Mesendoderm (in vitro differentiated cells): ENCODE data around the gene TMEM89.

Experiments used
- DNase-seq: peaks from one replicate; pipeline ENCODE4 v3.0.0; 2013
- H2AK5ac ChIP-seq: 2 replicates; pipeline ENCODE4 v1.6.1; 2013; ENCODE audit warnings: low read length, inconsistent platforms
- H2BK120ac ChIP-seq: 2 replicates; pipeline ENCODE4 v1.6.1; 2013; ENCODE audit warnings: low read depth, mild to moderate bottlenecking, low read length, moderate library complexity, mixed read lengths
- H2BK15ac ChIP-seq: replicated peaks from 2 replicates; pipeline ENCODE4 v1.6.1; 2013; ENCODE audit warnings: low read depth, mild to moderate bottlenecking, moderate library complexity
- H2BK5ac ChIP-seq: 2 replicates; pipeline ENCODE4 v1.6.1; 2013; ENCODE audit warnings: low read length, inconsistent platforms
- H3K18ac ChIP-seq: 2 replicates; pipeline ENCODE4 v1.6.1; 2013; ENCODE audit warnings: mild to moderate bottlenecking, low read length, mixed read lengths
- H3K23ac ChIP-seq: one replicate; pipeline ENCODE4 v1.6.1; 2013; ENCODE audit warnings: low read length
- H3K27ac ChIP-seq: 2 replicates; pipeline ENCODE4 v1.5.1; 2013; ENCODE audit warnings: low read depth, mild to moderate bottlenecking, inconsistent platforms, low read length, moderate library complexity
- H3K27me3 ChIP-seq: 2 replicates; pipeline ENCODE4 v1.6.1; 2013; ENCODE audit warnings: low read length, control low read depth, mild to moderate bottlenecking, inconsistent platforms; ENCODE audit not compliant: insufficient read depth, poor library complexity
- H3K36me3 ChIP-seq: 2 replicates; pipeline ENCODE4 v1.6.1; 2013; ENCODE audit warnings: low read length, inconsistent platforms; ENCODE audit not compliant: control insufficient read depth, insufficient read depth
- H3K4ac ChIP-seq: one replicate; pipeline ENCODE4 v1.6.1; 2013; ENCODE audit warnings: low read depth, mild to moderate bottlenecking, low read length, moderate library complexity
- H3K4me1 ChIP-seq: 2 replicates; pipeline ENCODE4 v1.6.1; 2013; ENCODE audit warnings: low read depth, low read length, inconsistent platforms; ENCODE audit not compliant: control insufficient read depth
- H3K4me2 ChIP-seq: 2 replicates; pipeline ENCODE4 v1.6.1; 2013; ENCODE audit warnings: low read length
- H3K4me3 ChIP-seq: 2 replicates; pipeline ENCODE4 v1.5.1; 2013; ENCODE audit warnings: mild to moderate bottlenecking, low read length
- H3K56ac ChIP-seq: one replicate; pipeline ENCODE4 v1.6.1; 2013; ENCODE audit warnings: low read length
- H3K79me1 ChIP-seq: 2 replicates; pipeline ENCODE4 v1.6.1; 2013; ENCODE audit warnings: low read length, inconsistent platforms
- H3K79me2 ChIP-seq: 2 replicates; pipeline ENCODE4 v1.6.1; 2013; ENCODE audit warnings: mild to moderate bottlenecking, low read length; ENCODE audit not compliant: control insufficient read depth, insufficient read depth
- H3K9ac ChIP-seq: 2 replicates; pipeline ENCODE4 v1.6.1; 2013; ENCODE audit warnings: low read length, inconsistent platforms
- H4K5ac ChIP-seq: one replicate; pipeline ENCODE4 v1.6.1; 2013; ENCODE audit warnings: low read length
- H4K8ac ChIP-seq: one replicate; pipeline ENCODE4 v1.6.1; 2013; ENCODE audit warnings: low read depth, mild to moderate bottlenecking, control low read depth, low read length, moderate library complexity
- WGBS: extraction: QIAGEN DNeasy Blood & Tissue Kit; methylation state at CpG from one replicate; pipeline ENCODE4 v1.1.7; 2013; ENCODE audit warnings: low lambda C conversion rate, missing lambda C conversion rate; ENCODE audit not compliant: insufficient coverage; ENCODE audit errors: extremely low coverage; 5-methylcytosine and 5-hydroxymethylcytosine counted together

The TMEM89 gene

DNA sequence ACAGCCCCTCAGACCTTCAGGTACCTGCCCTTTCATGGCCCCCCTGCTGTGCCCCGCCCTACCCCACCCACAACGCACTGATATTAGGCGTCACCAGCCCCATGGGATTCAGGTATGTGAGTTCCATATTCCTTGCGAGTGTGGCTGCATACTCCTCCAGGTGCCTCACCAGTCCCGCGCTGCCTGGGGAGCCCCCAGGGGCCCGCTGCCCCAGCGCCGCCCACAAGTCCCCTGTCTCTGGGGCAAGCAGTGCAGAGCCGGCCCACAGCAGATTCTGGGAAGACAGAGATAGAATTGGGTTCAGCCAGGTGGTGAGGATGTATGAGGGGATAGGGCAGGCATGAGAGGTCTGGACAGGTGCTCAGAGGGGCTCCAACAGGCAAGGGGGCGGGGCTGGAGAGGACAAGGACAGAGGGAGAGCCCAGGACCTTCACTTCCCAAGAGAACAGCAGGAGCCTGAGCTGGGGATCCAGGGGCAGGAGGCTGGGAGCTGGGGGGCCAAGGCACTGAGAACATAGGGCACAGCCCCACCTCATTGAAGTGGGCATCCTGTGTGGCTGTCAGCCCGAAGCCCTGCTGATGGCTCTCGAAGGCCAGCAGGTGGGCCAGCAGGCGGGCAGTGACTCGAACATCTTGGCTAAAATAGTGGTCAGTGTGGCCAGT is 26.8 kb upstream of the TMEM89 start:
- Histone ChIP-seq H4K5ac (no peak overlapping the region), H3K9ac (no peak overlapping the region)

DNA sequence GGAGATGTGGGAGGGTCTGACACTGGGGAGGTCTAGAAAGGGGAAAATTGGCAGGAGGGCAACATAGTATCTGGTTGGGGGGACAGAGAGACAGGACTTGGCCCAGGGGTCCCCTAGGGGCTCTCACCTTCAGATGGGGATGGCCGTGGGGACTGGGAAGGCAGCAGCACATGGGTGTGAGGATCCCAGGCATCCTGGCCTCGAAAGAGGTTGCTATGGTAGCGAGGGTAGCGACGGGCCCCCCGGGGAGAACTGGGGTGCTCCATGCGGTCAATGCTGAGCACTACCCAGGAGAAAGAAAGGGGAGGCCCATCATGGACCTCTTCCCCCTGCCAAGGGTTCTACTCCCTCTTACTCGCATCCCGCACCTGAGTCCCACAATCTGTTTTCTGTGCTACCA is 26.1 kb upstream of the TMEM89 start:
- no peak overlapping the region for H3K4me2 ChIP-seq
- H3K4me1 ChIP-seq: no peaks in the 10 kb centered on the region
- H3K4me3 ChIP-seq: no peak overlapping the region
- no peaks in the 10 kb centered on the region for H3K79me2 ChIP-seq
- H3K56ac ChIP-seq: no peak overlapping the region
- no peak overlapping the region for H3K23ac ChIP-seq
- no peak overlapping the region for H3K4ac ChIP-seq
- DNase-seq: no peak
- no peak overlapping the region for H4K5ac ChIP-seq
- WGBS: no CpG with 5 or more reads among the region's 9 CpGs
- H2BK15ac ChIP-seq: no peak overlapping the region
- H3K79me1 ChIP-seq: no peaks in the 10 kb centered on the region
- no peak overlapping the region for H2BK120ac ChIP-seq
- H2AK5ac ChIP-seq: no peak overlapping the region
- H3K18ac ChIP-seq: no peak overlapping the region
- H3K27me3 ChIP-seq: no peaks in the 10 kb centered on the region
- no peak overlapping the region for H4K8ac ChIP-seq
- no peak overlapping the region for H3K27ac ChIP-seq
- H2BK5ac ChIP-seq: no peak overlapping the region
- no peak overlapping the region for H3K9ac ChIP-seq
- H3K36me3 ChIP-seq: no peaks in the 10 kb centered on the region

More for the DNA sequence above, 26.8 kb upstream of the TMEM89 start:
- no peak for DNase-seq
- Histone ChIP-seq H3K79me1 (no peaks in the 10 kb centered on the region), H3K4me2 (no peak overlapping the region), H3K4me3 (no peak overlapping the region), H2BK5ac (no peak overlapping the region), H3K18ac (no peak overlapping the region), H4K8ac (no peak overlapping the region), H2BK120ac (no peak overlapping the region), H3K79me2 (no peaks in the 10 kb centered on the region), H3K23ac (no peak overlapping the region), H3K27ac (no peak overlapping the region), H2AK5ac (no peak overlapping the region), H2BK15ac (no peak overlapping the region), H3K4ac (no peak overlapping the region), H3K36me3 (no peaks in the 10 kb centered on the region), H3K56ac (no peak overlapping the region), H3K27me3 (no peaks in the 10 kb centered on the region), H3K4me1 (no peaks in the 10 kb centered on the region)
- no CpG with 5 or more reads among the region's 15 CpGs for WGBS

DNA sequence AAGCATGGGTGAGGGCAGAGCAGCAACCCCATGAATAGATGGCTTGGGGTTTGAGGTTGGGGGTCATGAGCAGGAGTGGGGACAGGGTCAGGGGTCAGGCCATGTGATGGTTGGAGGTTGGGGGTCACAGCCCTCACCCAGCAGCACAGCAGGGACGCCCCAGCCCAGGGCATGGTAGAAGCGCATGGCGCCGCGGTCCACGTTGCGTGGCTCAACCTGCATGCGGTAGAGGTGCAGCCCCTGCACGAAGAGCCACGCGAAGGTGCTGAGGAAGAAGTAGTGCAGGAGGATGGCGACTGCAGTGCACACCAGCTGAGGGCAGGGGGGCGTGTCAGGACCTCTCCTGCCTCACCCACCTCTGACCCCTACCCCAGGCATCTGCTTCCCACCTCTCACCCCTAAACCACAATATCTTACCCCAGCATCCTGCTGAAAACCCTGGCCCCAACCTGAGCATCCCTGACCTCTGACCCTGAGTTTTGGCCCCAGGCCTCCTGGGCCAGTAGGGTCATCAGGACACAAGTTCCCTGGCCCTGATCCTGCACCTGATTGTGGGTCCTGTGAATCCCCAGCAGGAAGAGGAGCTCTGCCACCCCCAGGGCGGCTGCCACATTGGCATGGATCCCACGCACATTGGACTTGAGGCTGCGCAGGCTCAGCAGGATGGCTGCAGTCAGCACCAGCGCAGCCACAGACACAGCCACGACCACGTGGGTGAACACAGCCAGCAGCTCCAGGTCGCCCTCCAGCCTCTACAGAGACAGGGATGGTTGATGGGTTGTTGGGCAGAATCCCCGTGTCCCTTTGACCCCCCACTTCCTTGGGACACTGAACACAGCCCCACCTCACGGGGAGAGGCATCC is 23.6 kb upstream of the TMEM89 start:
- no peak overlapping the region for H3K4me3 ChIP-seq
- H3K4me2 ChIP-seq: no peak overlapping the region
- H3K79me2 ChIP-seq: no peaks in the 10 kb centered on the region
- no peak overlapping the region for H4K8ac ChIP-seq
- no peak overlapping the region for H3K23ac ChIP-seq
- H3K4ac ChIP-seq: no peak overlapping the region
- H2BK5ac ChIP-seq: no peak overlapping the region
- H2BK15ac ChIP-seq: no peak overlapping the region
- no peak overlapping the region for H2AK5ac ChIP-seq
- H3K4me1 ChIP-seq: no peaks in the 10 kb centered on the region
- H2BK120ac ChIP-seq: no peak overlapping the region
- no CpG with 5 or more reads among the region's 22 CpGs for WGBS
- H3K27me3 ChIP-seq: no peaks in the 10 kb centered on the region
- no peak overlapping the region for H3K9ac ChIP-seq
- no peak overlapping the region for H3K18ac ChIP-seq
- DNase-seq: no peak
- no peaks in the 10 kb centered on the region for H3K36me3 ChIP-seq
- no peak overlapping the region for H3K56ac ChIP-seq
- H3K27ac ChIP-seq: no peak overlapping the region
- no peaks in the 10 kb centered on the region for H3K79me1 ChIP-seq
- no peak overlapping the region for H4K5ac ChIP-seq

DNA sequence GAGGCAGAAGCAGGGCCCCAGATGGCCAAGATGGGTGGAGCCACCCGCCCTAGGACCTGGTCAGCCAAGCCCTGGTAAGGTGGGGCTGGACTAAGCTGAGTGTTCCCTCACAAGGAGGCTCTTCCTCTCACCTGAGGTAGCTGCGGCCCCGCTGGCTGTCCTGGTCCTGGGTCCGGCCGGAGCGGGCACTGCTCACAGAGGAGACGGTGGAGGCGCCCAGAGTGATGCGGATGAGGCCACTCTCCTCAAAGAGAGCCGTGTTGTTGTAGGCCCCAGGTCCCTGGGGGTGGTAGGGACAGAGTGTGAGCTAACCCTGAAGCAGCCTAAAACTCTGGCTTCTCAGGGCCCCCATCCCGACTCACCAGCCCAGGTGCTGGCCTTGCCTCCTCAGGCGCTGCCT is 21.0 kb upstream of the TMEM89 start:
- H2BK15ac ChIP-seq: no peak overlapping the region
- no peak overlapping the region for H3K4ac ChIP-seq
- H3K4me2 ChIP-seq: no peak overlapping the region
- H2BK120ac ChIP-seq: no peak overlapping the region
- no peaks in the 10 kb centered on the region for H3K4me1 ChIP-seq
- no peak overlapping the region for H3K27ac ChIP-seq
- H4K5ac ChIP-seq: no peak overlapping the region
- H2BK5ac ChIP-seq: no peak overlapping the region
- WGBS: no CpG with 5 or more reads among the region's 12 CpGs
- H3K23ac ChIP-seq: no peak overlapping the region
- H3K4me3 ChIP-seq: no peak overlapping the region
- no peaks in the 10 kb centered on the region for H3K27me3 ChIP-seq
- H4K8ac ChIP-seq: no peak overlapping the region
- H3K36me3 ChIP-seq: no peaks in the 10 kb centered on the region
- H3K56ac ChIP-seq: no peak overlapping the region
- no peak for DNase-seq
- H3K79me1 ChIP-seq: no peaks in the 10 kb centered on the region
- H3K9ac ChIP-seq: no peak overlapping the region
- no peak overlapping the region for H3K18ac ChIP-seq
- H2AK5ac ChIP-seq: no peak overlapping the region
- H3K79me2 ChIP-seq: no peaks in the 10 kb centered on the region

DNA sequence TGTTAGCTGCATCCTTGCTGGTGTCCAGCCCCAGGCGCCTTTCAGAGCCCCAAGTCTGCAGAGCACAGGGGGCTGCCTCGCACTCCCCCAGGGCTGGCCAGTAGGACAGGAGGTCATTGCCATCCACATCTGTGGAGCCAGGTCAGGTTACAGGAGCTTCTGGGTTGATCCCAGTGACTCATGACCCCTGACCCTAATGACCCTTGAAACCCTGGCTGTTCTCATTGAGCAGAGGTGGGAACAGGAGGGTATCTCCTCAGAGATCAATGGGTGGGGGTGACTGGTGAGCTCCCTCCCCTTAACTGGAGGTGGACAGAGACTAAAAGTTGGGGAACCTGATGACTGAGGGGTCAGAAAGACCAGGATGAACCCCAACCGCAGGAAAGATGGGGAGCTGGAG is 19.8 kb upstream of the TMEM89 start:
- no peak overlapping the region for H3K4me3 ChIP-seq
- H3K56ac ChIP-seq: no peak overlapping the region
- no peak overlapping the region for H3K27ac ChIP-seq
- no peak for DNase-seq
- no peaks in the 10 kb centered on the region for H3K79me1 ChIP-seq
- H3K4me2 ChIP-seq: no peak overlapping the region
- no peak overlapping the region for H2BK120ac ChIP-seq
- H4K5ac ChIP-seq: no peak overlapping the region
- no peaks in the 10 kb centered on the region for H3K27me3 ChIP-seq
- H2BK5ac ChIP-seq: no peak overlapping the region
- no peak overlapping the region for H3K18ac ChIP-seq
- H2AK5ac ChIP-seq: no peak overlapping the region
- H3K4ac ChIP-seq: no peak overlapping the region
- peaks cover 6% of the 10 kb centered on the region for H3K4me1 ChIP-seq
- no CpG with 5 or more reads among the region's 3 CpGs for WGBS
- H4K8ac ChIP-seq: no peak overlapping the region
- H3K9ac ChIP-seq: no peak overlapping the region
- no peaks in the 10 kb centered on the region for H3K36me3 ChIP-seq
- no peak overlapping the region for H3K23ac ChIP-seq
- no peaks in the 10 kb centered on the region for H3K79me2 ChIP-seq
- H2BK15ac ChIP-seq: no peak overlapping the region
